IPS-11a (cell line): ENCODE data around the gene CSH1.
"Not testable (repeated sequence)": the region's sequence is repeated elsewhere in the genome, so short reads cannot be mapped to it uniquely, and the experiment has no call there.

Experiments used
- H3K4me3 ChIP-seq: one replicate; pipeline ENCODE4 v1.5.1; 2013; ENCODE audit warnings: low read depth, low read length, control low read depth

CSH1 gene

DNA sequence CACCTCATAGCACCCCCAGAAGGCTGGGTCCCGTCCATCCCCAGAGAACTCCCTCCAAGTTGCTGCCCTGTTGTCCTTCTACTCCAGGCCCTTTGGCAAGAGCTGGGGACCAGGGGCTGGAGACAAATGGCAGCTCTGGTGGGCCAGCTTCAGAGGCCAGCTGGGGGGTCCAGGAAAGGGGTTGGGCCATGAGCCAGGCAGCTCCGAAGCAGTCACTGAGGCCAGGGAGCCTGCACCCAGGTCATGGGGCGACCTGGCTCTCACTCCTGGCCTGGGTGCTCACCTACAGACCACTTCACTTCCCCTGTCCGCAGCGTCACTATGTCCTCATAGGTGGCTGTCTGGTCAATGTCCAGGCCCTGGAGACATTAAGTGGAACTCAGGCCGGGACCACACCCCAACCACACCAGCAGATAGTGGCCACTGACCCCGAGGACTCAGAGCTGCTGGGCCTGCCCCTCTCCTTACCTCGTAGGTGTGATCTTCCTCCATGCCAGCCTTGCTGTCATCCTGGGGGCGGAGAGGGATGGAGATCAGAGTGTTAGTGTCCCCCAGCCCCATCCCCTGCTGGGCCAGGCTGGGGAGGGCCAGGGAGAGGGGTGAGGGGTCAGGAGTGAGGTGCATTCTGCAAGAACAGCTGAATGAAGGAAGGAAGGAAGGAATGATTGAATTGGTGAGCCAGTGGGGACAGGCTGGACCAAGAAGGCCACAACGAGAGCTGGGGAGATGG is 32.8 kb upstream of the CSH1 start:
- no peak overlapping the region for H3K4me3 ChIP-seq

DNA sequence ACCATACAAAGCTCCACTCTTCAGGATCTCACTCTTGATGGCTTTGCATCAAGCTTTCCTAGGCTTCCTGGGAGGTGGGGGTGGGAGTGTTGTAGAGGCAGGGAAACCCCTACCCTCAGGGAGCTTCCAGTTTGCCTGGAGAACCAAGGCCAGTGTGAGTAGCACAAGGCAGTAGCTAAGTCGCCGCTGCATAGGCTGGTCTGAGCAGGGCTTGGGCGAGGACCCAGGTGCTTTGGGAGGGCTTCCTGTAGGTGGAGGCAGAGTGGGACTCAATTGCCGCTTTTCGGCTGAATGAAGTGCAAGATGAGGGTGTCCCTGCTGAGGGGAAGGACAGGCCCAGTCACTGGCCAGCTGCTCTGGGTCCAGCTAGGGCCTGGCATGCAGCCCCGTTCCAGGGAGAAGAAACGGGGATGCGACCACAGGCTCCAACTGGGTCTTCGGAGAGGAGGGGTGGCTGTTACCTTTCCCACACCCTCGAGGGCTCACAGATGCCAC is 31.8 kb upstream of the CSH1 start:
- H3K4me3 ChIP-seq: no peak overlapping the region

DNA sequence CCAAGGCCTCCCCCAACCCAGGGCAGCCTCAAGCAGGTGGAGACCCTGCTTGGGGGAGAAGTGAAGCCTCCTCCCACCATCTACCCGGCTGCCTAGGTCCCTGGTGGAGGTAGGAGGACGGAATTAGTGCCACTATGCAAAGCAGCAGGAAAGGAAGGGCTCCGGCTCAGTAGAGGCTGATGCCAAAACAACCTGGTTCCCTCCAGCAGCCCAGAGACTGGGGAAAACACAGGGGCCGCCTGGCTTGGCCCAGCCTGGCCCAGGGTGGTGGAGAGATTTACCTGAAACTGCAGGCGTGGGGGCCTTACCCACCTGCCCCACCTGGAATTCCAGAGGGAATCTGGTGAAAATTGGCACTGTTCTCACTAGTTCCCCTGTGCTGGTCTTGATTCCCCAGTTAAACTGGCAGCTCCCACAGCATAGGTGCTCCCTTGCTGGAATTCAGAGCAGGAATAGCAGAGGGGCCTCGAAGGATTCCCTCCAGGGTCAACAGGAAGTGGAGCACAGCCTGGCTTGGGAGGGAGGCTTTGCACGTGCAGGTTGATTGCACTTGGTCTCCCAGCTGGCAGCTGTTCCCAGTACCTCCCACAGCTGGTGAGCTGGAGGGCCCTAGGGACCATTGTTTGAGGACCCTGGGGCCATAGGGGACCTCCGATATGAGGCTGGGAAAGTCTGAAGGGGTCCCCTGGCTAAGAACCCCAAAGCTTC is 31.2 kb upstream of the CSH1 start:
- no peak overlapping the region for H3K4me3 ChIP-seq

DNA sequence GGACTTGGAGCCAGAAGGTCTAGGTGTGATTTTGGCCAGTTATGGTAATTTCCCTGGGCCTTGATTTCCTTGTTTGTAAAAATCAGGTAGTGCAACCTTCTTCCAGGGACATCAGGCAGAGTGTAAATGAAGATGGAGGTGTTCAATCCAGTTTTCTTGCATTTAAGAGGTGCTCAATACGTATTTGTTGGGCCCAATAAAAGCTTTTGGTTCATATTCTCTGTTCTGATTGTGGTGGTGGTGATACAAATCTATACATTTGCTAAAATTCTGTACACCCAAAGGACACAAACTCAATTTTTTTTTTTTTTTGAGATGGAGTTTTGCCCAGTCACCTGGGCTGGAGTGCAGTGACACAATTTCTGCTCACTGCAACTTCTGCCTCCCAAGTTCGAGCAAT is 29.8 kb upstream of the CSH1 start:
- no peak overlapping the region for H3K4me3 ChIP-seq

GRCh38 chr17:63925615-63926014 is 29.2 kb upstream of the CSH1 start:
- H3K4me3 ChIP-seq: no peak overlapping the region

DNA sequence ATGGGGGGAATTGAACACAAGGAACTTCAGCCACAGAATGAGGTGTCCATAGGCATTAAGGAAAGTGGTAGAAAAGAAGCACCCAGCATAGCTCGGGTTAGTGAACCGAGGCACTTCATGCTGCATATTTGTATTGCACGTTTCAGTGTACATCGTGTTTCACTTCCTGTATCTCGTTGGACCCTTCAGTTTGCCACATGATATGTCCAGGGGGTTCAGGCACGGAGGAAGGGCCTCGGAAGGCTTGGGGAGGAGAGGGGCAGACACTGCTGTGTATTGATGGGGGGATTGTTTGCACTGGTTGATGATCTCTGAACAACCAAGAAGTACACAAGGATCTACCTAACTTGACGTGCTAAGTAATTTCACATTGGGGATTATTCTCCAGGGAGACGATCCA is 26.0 kb upstream of the CSH1 start:
- H3K4me3 ChIP-seq: not testable (repeated sequence)

DNA sequence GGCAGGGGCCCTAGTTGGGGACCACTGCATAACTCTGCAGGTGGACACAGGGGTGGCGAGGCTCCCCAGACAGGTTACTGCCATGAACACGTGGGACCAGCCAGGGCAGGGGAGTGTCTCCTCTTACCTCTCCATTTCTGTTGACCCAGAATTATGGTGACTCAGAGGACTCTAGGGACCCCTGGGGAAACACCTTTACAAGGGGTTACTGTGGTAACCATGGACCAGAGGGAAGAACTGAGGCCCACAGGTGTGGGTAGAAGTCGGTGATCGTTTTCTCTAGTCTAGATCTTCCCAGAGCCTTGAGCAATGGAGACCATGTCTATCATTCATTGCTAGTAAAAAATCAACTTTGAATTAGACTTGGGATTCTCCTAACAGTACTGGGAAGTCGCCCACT is 24.4 kb upstream of the CSH1 start:
- not testable (repeated sequence) for H3K4me3 ChIP-seq

DNA sequence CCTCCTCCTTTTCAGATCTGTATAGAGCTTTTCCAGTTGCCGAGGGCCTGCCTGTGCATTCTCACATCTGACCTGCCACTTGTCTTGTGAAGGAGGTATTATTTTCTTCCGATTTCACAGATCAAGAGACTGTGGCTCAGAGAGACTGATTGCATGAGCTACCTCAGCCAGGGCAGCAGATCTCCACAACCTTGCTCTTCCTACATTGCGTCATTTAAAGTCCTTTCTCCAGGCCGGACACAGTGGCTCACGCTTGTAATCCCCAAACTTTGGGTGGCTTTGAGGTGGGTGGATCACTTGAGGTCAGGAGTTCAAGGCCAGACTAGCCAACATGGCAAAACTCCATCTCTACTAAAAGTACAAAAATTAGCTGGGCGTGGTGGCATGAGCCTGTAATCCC is 23.7 kb upstream of the CSH1 start:
- not testable (repeated sequence) for H3K4me3 ChIP-seq

- no peak overlapping the region for H3K4me3 ChIP-seq
These were observed 22.9 kb upstream of the CSH1 start for GRCh38 chr17:63919311-63919723.

DNA sequence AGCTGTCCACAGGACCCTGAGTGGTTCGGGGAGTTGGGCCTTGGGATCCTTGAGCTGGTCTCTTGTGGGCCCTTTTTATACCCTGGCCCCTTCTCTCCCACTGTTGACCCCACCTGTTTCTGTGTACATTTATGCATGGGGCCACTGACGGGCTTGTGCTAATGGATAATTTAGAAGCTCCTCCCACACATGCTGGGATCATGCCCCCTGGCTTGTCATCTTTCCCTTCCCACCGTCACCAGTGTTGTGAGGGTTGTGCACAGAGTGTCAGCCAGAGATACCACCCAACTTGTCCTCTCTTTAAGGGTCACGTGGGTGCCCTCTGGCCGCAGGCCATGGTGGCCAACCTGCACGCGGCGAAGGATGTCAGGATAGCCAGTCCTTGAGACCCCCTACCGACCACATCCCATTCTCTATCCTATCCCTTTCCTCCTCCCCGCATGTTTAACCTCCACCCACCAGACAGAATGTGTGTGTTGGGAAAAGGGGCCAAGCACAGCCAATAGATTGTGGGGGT is 22.5 kb upstream of the CSH1 start, which contains the start of gene GH1:
Gene GH1, minus strand, starts transcription at position 51 of the 517 bp plus-strand sequence. CDS start 63 bp downstream, outside the sequence.
- not testable (repeated sequence) for H3K4me3 ChIP-seq

DNA sequence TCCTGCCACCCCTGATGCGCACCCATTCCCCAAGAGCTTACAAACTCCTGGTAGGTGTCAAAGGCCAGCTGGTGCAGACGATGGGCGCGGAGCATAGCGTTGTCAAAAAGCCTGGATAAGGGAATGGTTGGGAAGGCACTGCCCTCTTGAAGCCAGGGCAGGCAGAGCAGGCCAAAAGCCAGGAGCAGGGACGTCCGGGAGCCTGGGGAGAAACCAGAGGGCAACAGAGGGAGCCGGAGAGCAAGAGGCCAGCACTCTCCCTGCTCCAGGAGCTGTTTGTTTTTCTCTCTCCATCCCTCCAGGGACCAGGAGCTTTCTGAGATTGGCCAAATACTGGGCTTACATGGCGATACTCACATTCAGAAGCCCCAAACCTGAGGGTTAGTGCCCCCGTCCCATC is 21.9 kb upstream of the CSH1 start:
- H3K4me3 ChIP-seq: no peak overlapping the region

GRCh38 chr17:63917646-63918045 is 21.3 kb upstream of the CSH1 start:
- no peak overlapping the region for H3K4me3 ChIP-seq

DNA sequence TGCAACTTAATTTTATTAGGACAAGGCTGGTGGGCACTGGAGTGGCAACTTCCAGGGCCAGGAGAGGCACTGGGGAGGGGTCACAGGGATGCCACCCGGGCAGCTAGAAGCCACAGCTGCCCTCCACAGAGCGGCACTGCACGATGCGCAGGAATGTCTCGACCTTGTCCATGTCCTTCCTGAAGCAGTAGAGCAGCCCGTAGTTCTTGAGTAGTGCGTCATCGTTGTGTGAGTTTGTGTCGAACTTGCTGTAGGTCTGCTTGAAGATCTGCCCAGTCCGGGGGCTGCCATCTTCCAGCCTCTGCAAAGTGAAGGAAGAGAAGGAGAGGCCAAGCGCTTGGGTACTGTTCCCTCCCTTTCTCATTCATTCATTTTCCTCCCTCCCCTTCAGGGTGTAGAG is 20.8 kb upstream of the CSH1 start:
- H3K4me3 ChIP-seq: not testable (repeated sequence)

DNA sequence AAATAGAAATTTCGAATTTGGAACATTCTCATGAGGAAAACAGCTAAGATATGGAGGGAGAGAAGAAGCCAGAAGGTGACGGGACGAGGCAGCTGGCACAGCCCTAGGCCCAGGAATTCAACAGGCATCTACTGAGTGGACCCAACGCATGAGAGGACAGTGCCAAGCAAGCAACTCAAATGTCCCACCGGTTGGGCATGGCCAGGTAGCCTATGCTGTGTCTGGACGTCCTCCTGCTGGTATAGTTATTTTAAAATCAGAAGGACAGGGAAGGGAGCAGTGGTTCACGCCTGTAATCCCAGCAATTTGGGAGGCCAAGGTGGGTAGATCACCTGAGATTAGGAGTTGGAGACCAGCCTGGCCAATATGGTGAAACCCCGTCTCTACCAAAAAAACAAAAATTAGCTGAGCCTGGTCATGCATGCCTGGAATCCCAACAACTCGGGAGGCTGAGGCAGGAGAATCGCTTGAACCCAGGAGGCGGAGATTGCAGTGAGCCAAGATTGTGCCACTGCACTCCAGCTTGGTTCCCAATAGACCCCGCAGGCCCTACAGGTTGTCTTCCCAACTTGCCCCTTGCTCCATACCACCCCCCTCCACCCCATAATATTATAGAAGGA is 20.3 kb upstream of the CSH1 start:
- no peak overlapping the region for H3K4me3 ChIP-seq

GRCh38 chr17:63915753-63916152 is 19.4 kb upstream of the CSH1 start:
- H3K4me3 ChIP-seq: not testable (repeated sequence)

DNA sequence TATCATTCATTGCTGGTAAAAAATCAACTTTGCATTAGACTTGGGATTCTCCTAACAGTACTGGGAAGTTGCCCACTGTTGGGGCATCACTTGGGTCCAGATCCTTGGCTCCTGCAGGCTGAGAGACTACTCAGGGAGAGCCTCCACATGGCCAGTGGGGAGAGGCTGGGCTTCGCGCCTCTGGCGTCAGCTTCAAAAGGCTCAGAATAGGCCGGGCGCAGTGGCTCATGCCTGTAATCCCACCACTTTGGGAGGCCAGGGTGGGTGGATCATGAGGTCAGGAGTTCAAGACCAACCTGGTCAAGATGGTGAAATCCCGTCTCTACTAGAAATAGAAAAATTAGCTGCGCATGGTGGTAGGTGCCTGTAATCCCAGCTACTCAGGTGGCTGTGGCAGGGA is 18.1 kb upstream of the CSH1 start:
- no peak overlapping the region for H3K4me3 ChIP-seq

DNA sequence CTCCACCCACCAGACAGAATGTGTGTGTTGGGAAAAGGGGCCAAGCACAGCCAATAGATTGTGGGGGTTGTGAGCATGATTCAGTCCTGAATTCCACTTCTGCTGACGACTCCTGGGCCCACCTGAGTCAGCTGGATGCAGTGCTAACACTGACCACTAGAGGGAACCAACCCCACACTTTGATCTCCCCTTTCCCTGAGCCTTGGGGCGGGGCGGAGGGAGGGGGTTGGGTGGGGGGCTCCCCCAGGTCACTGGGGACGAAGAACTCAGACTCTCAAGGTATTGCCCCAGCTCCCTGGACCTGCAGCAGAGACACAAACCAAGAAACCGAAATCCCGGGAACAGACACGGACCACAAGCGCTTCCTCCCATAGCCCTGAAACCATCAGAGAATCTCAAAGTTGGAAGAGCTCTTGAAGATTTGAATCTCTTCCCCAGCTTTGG is 15.3 kb upstream of the CSH1 start:
- no peak overlapping the region for H3K4me3 ChIP-seq

GRCh38 chr17:63911041-63911635 is 14.8 kb upstream of the CSH1 start, which contains the start of gene CSHL1:
TSS of gene CSHL1 (minus strand) at chr17:63911258. CDS start at chr17:63911196, 62 bp downstream.
- no peak within 1 kb of the TSS for H3K4me3 ChIP-seq

- no peak overlapping the region for H3K4me3 ChIP-seq
These were observed 13.7 kb upstream of the CSH1 start for GRCh38 chr17:63910096-63910495.

- H3K4me3 ChIP-seq: not testable (repeated sequence)
These were observed 13.2 kb upstream of the CSH1 start for GRCh38 chr17:63909586-63909985.

DNA sequence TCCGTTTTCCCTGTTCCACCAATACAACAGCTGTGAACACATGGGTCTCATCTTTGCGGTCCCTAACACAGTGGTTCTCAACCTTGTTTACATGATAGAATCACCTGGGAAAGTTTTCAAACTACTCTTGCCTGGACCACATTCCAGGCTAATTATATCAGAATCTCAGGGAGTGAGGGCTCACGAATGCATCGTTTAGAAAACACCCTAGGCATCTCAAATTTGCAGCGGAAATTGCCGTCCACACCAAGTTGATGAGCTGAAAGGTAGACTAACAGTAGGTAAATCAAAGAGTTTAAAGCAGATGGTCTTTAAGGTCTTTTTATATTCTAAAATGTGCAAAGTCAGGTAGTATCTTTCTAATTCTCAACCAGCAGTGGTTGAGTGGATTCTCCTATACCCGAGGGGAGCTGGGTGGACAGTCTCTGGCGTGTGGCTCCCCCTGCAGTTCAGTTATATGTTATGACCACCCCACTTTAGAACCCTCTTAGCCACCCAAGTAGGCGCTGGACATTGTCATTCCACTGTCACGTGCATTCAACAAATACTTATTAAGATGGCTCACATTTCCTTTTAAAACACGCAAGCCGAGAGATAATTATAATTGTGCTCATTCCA is 10.9 kb upstream of the CSH1 start:
- H3K4me3 ChIP-seq: not testable (repeated sequence)
